Liver (tissue), 9 donors: ENCODE data around the gene ATXN3. TPM values are rescaled to one million over a fixed set of nuclear protein-coding genes. Genes with fewer than 3 reads are reported as not detected.

Source experiments
- DNase-seq: peaks from one replicate; pipeline ENCODE4 v3.0.0-alpha.2; 2017; ENCODE audit warnings: low spot score
- H3K27ac ChIP-seq, 2 donors: one replicate each; pipeline ENCODE4 v1.7.0; 2013; ENCODE audit warnings: inconsistent platforms in 2 of 2, low read length in 2 of 2, control low read depth in 1 of 2, low read depth in 1 of 2, mild to moderate bottlenecking in 1 of 2
- H3K27me3 ChIP-seq, 4 donors: one replicate each; pipeline versions ENCODE4 v1.6.1 to v1.7.0; 2013; ENCODE audit warnings: low read length in 3 of 4, inconsistent platforms in 1 of 4, mild to moderate bottlenecking in 1 of 4, moderate library complexity in 1 of 4; ENCODE audit not compliant: control insufficient read depth in 4 of 4, insufficient read depth in 4 of 4
- H3K36me3 ChIP-seq, 4 donors: one replicate each; pipeline versions ENCODE4 v1.6.1 to v1.7.0; 2013; ENCODE audit warnings: low read length in 3 of 4, mild to moderate bottlenecking in 3 of 4, low read depth in 1 of 4, moderate library complexity in 1 of 4; ENCODE audit not compliant: control insufficient read depth in 4 of 4, insufficient read depth in 3 of 4
- H3K4me1 ChIP-seq, 4 donors: one replicate each; pipeline versions ENCODE4 v1.6.1 to v1.7.0; 2013; ENCODE audit warnings: low read length in 3 of 4, mild to moderate bottlenecking in 3 of 4, moderate library complexity in 1 of 4; ENCODE audit not compliant: control insufficient read depth in 4 of 4, insufficient read depth in 4 of 4
- H3K4me3 ChIP-seq, 3 donors: one replicate each; pipeline versions ENCODE4 v1.6.1 to v1.7.0; 2013; ENCODE audit warnings: low read length in 3 of 3, control low read depth in 1 of 3, low read depth in 1 of 3, mild to moderate bottlenecking in 1 of 3
- H3K9ac ChIP-seq, 2 donors: one replicate each; pipeline ENCODE4 v1.7.0; 2013; ENCODE audit warnings: low read length in 2 of 2, mild to moderate bottlenecking in 2 of 2, moderate library complexity in 2 of 2, control low read depth in 1 of 2, low read depth in 1 of 2
- H3K9me3 ChIP-seq, 4 donors: one replicate each; pipeline versions ENCODE4 v1.6.1 to v1.7.0; 2013; ENCODE audit warnings: low read length in 3 of 4; ENCODE audit not compliant: control insufficient read depth in 4 of 4
- ATF3 ChIP-seq: IDR thresholded peaks from 2 replicates; pipeline ENCODE4 v1.6.1; 2016; ENCODE audit warnings: antibody characterized with exemption
- FOXA1 ChIP-seq: IDR thresholded peaks from 2 replicates; pipeline ENCODE4 v1.6.1; 2016; ENCODE audit warnings: antibody characterized with exemption
- GABPA ChIP-seq, 2 donors: IDR thresholded peaks in 1 of 2; conservative IDR thresholded peaks in 1 of 2; 2 replicates each; pipeline ENCODE4 v1.6.1; 2016; ENCODE audit warnings: antibody characterized with exemption in 2 of 2, mild to moderate bottlenecking in 1 of 2, moderate library complexity in 1 of 2
- HNF4A ChIP-seq, 2 donors: conservative IDR thresholded peaks; 2 replicates each; pipeline ENCODE4 v1.6.1; 2016; ENCODE audit warnings: antibody characterized with exemption in 2 of 2, mild to moderate bottlenecking in 2 of 2
- HNF4G ChIP-seq: IDR thresholded peaks from 2 replicates; pipeline ENCODE4 v1.6.1; 2016; ENCODE audit warnings: antibody characterized with exemption
- JUND ChIP-seq, 2 donors: IDR thresholded peaks; 2 replicates each; pipeline ENCODE4 v1.6.1; 2016; ENCODE audit warnings: antibody characterized with exemption in 2 of 2
- NR2F2 ChIP-seq: IDR thresholded peaks from 2 replicates; pipeline ENCODE4 v1.6.1; 2016; ENCODE audit warnings: antibody characterized with exemption
- RAD21 ChIP-seq, 2 donors: IDR thresholded peaks; 2 replicates each; pipeline ENCODE4 v1.6.1; 2016; ENCODE audit warnings: antibody characterized with exemption in 2 of 2, mild to moderate bottlenecking in 2 of 2
- REST ChIP-seq: IDR thresholded peaks from 2 replicates; pipeline ENCODE4 v1.6.1; 2016; ENCODE audit warnings: antibody characterized with exemption, mild to moderate bottlenecking
- RXRA ChIP-seq, 2 donors: IDR thresholded peaks; 2 replicates each; pipeline ENCODE4 v1.6.1; 2017 to 2018; ENCODE audit warnings: antibody characterized with exemption in 2 of 2, mild to moderate bottlenecking in 1 of 2
- SP1 ChIP-seq: IDR thresholded peaks from 2 replicates; pipeline ENCODE4 v1.6.1; 2018; ENCODE audit warnings: antibody characterized with exemption, mild to moderate bottlenecking
- TAF1 ChIP-seq: conservative IDR thresholded peaks from 2 replicates; pipeline ENCODE4 v1.6.1; 2016; ENCODE audit warnings: antibody characterized with exemption, mild to moderate bottlenecking
- YY1 ChIP-seq: IDR thresholded peaks from 2 replicates; pipeline ENCODE4 v1.6.1; 2016; ENCODE audit warnings: antibody characterized with exemption, mild to moderate bottlenecking
- ZBTB33 ChIP-seq: IDR thresholded peaks from 2 replicates; pipeline ENCODE4 v1.6.1; 2016; ENCODE audit warnings: antibody characterized with exemption
- WGBS: extraction: QIAGEN DNeasy Blood & Tissue Kit; methylation state at CpG from one replicate; pipeline ENCODE4 v1.1.7; 2013; 5-methylcytosine and 5-hydroxymethylcytosine counted together
- polyA plus RNA-seq, 2 donors: library from polyadenylated mRNA; stranded (reverse) in 1 of 2; unstranded in 1 of 2; fragments of 200-250 nt in 1 of 2; fragments of >200 nt in 1 of 2; fragmentation: Nextera tagmentation in 1 of 2; extraction: Ambion mirVana in 1 of 2; gene quantifications; one replicate each; pipeline versions ENCODE4 v1.2.1 to v1.2.3, GENCODE V29; 2013 to 2015
- total RNA-seq, 2 donors: library from RNA; depleted of rRNA; stranded (reverse); fragments of >200 nt; gene quantifications; one replicate each; pipeline ENCODE4 v1.2.3, GENCODE V29; 2014
- TF ChIP-seq, protein P1 (sequence below): fragments of 150-350 bp; IDR thresholded peaks from 2 replicates; pipeline ENCODE4 v1.5.1; 2017; ENCODE audit warnings: improper control_type of control experiment, low read depth, low read length; ENCODE audit not compliant: missing input control
- TF ChIP-seq, protein P2 (sequence below): IDR thresholded peaks from 2 replicates; pipeline ENCODE4 v1.6.1; 2016; ENCODE audit warnings: antibody characterized with exemption
- donor health status: healthy.
- donor health status: healthy.
- donor health status: healthy.
- donor health status: healthy.
- donor health status: healthy.

ATXN3 gene
- total and polyA plus RNA-seq, 4 donors: 3.6 to 17.7 (median 9.1) TPM

DNA sequence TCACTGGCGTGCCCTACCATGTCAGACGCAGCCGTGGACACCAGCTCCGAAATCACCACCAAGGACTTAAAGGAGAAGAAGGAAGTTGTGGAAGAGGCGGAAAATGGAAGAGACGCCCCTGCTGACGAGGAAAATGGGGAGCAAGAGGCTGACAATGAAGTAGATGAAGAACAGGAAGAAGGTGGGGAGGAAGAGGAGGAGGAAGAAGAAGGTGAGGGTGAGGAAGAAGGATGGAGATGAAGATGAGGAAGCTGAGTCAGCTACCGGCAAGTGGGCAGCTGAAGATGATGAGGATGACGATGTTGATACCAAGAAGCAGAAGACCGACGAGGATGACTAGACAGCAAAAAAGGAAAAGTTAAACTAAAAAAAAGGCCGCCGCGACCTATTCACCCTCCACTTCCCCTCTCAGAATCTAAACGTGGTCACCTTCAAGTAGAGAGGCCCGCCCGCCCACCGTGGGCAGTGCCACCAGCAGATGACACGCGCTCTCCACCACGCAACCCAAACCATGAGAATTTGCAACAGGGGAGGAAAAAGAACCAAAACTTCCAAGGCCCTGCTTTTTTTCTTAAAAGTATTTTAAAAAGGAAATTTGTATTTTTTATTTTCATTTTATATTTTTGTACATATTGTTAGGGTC, 79.7 kb downstream of the ATXN3 start (continued):
- TF ChIP-seq ZBTB33 (no peak), ATF3 (no peak), FOXA1 (no peak), HNF4G (no peak), SP1 (no peak), TAF1 (no peak), HNF4A (conservative IDR thresholded peaks at IDR 0.05) (no peak)

- Histone ChIP-seq H3K4me1 (no peaks in the 10 kb centered on the region), H3K27ac (no peak overlapping the region), H3K9me3 (no peaks in the 10 kb centered on the region), H3K27me3 (no peaks in the 10 kb centered on the region), H3K36me3 (peaks cover 1 to 21% (median 13%) of the 10 kb centered on the region in 4 donors), H3K9ac (no peak overlapping the region), H3K4me3 (no peak overlapping the region)
- no peak for DNase-seq
- WGBS: 75% methylated on average over 1 of the region's 1 CpG
- TF ChIP-seq GABPA (IDR thresholded peaks at IDR 0.05 in 1 of 2, conservative IDR thresholded peaks at IDR 0.05 in 1 of 2) (no peak), ZBTB33 (no peak), TAF1 (no peak), HNF4A (conservative IDR thresholded peaks at IDR 0.05) (no peak), ATF3 (no peak), SP1 (no peak), NR2F2 (no peak), RXRA (IDR thresholded peaks at IDR 0.05) (no peak), RAD21 (IDR thresholded peaks at IDR 0.05) (no peak), JUND (IDR thresholded peaks at IDR 0.05) (no peak), YY1 (no peak), FOXA1 (no peak), HNF4G (no peak), REST (no peak)
- TF ChIP-seq, protein P1, sequence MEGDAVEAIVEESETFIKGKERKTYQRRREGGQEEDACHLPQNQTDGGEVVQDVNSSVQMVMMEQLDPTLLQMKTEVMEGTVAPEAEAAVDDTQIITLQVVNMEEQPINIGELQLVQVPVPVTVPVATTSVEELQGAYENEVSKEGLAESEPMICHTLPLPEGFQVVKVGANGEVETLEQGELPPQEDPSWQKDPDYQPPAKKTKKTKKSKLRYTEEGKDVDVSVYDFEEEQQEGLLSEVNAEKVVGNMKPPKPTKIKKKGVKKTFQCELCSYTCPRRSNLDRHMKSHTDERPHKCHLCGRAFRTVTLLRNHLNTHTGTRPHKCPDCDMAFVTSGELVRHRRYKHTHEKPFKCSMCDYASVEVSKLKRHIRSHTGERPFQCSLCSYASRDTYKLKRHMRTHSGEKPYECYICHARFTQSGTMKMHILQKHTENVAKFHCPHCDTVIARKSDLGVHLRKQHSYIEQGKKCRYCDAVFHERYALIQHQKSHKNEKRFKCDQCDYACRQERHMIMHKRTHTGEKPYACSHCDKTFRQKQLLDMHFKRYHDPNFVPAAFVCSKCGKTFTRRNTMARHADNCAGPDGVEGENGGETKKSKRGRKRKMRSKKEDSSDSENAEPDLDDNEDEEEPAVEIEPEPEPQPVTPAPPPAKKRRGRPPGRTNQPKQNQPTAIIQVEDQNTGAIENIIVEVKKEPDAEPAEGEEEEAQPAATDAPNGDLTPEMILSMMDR: no peak
- TF ChIP-seq, protein P2, sequence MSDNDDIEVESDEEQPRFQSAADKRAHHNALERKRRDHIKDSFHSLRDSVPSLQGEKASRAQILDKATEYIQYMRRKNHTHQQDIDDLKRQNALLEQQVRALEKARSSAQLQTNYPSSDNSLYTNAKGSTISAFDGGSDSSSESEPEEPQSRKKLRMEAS: no peak
These were observed 84.3 kb downstream of the ATXN3 start for GRCh38 chr14:92022036-92022435.
